MM.1S (cell line): ENCODE results near the gene RAB25.

Experiments used
- CTCF ChIP-seq: fragments of 300-600 bp; sonication (generic); IDR thresholded peaks from 2 replicates; pipeline ENCODE4 v1.5.1; 2016; ENCODE audit warnings: antibody characterized with exemption, low read length, mixed read lengths
- EZH2 ChIP-seq: fragments of 300-600 bp; sonication (generic); optimal IDR thresholded peaks from 2 replicates; pipeline ENCODE3; 2017; ENCODE audit warnings: low read depth, mild to moderate bottlenecking, antibody characterized with exemption, low read length, mixed read lengths

GRCh38 chr1:156012051-156012817 is 48.7 kb upstream of the RAB25 start:
- TF ChIP-seq CTCF (peak; percentile 14; the same call in 1 of the 2 replicates), EZH2 (no peak)
